Prostate gland (tissue), 2 donors: ENCODE data around the gene ABCC3. TPM values are rescaled to one million over a fixed set of nuclear protein-coding genes. Genes with fewer than 3 reads are reported as not detected.

Experiments
- DNase-seq: peaks from one replicate; pipeline ENCODE4 v3.0.0-alpha.2; 2019; ENCODE audit warnings: low spot score
- H3K27ac ChIP-seq, 2 donors: fragments of 200-600 bp; sonication (generic); 2 replicates each; pipeline ENCODE4 v1.5.1; 2017 to 2019
- H3K27me3 ChIP-seq: fragments of 200-600 bp; sonication (generic); replicated peaks from 2 replicates; pipeline ENCODE4 v1.5.1; 2019; ENCODE audit not compliant: insufficient read depth
- H3K36me3 ChIP-seq, 2 donors: fragments of 200-600 bp; sonication (generic); 1 replicate in 1 of 2; 2 replicates in 1 of 2; pipeline versions ENCODE4 v1.5.1 to v1.8.1; 2017 to 2019
- H3K4me1 ChIP-seq: fragments of 200-600 bp; sonication (generic); replicated peaks from 2 replicates; pipeline ENCODE4 v1.5.1; 2019
- H3K4me3 ChIP-seq, 2 donors: fragments of 200-600 bp; sonication (generic); 2 replicates each; pipeline ENCODE4 v1.5.1; 2017 to 2019
- H3K9me3 ChIP-seq: fragments of 200-600 bp; sonication (generic); 2 replicates; pipeline ENCODE4 v1.5.1; 2017
- POLR2A ChIP-seq: fragments of 450-650 bp; IDR thresholded peaks from one replicate; pipeline ENCODE4 v1.6.1; 2016; ENCODE audit warnings: antibody characterized with exemption, mild to moderate bottlenecking
- POLR2AphosphoS5 ChIP-seq: sonication (generic); formaldehyde crosslinking; IDR thresholded peaks from one replicate; pipeline ENCODE4 v1.6.1; 2017; ENCODE audit warnings: antibody characterized with exemption
- WGBS: methylation state at CpG from one replicate; pipeline ENCODE4 v1.1.5; 2018; 5-methylcytosine and 5-hydroxymethylcytosine counted together
- intact Hi-C: fragments of 100-400 bp; cut with DNase I; formaldehyde crosslinking; loops from one replicate; pipeline ENCODE4 v1.14.2; 2022
- total RNA-seq, 2 donors: library from RNA; depleted of rRNA; stranded (reverse); fragments of >200 nt; gene quantifications; one replicate each; pipeline ENCODE4 v1.1.0, GENCODE V29; 2016
- TF ChIP-seq, protein P1 (sequence below), 4 experiments: fragments of 200-600 bp in 2 of 4; fragments of 450-650 bp in 2 of 4; sonication (generic) in 2 of 4; IDR thresholded peaks; 1 replicate in 3 of 4; 2 replicates in 1 of 4; pipeline ENCODE4 v1.5.1; 2016 to 2019; ENCODE audit warnings: antibody characterized with exemption in 4 of 4, mild to moderate bottlenecking in 2 of 4, moderate library complexity in 2 of 4

Gene ABCC3
- total RNA-seq, 2 donors from 2014 or later, result 65.9 to 66.1 TPM

DNA sequence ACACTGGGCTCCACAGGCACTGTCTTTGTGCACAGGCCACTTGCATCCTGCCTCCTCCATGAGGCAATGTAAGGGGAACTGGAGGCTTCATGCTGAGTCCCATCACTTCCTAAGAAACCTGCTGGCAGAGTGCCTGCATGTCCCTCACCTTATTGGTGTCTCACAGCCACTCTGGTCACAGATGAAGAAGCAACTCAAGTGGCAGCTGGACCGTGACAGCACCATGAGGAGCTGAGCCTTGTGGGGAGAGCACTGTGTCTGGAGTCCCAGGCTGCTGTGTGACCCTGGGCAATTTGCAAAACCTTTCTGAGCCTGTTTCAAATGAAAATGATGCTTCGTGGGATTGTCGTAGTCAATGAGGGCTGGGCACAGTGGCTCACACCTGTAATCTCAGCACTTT is 53.6 kb downstream of the ABCC3 start:
- Histone ChIP-seq H3K27me3 (no peaks in the 10 kb centered on the region), H3K36me3 (no peaks in the 10 kb centered on the region), H3K27ac (no peak overlapping the region), H3K4me1 (peaks cover 23% of the 10 kb centered on the region), H3K9me3 (no peaks in the 10 kb centered on the region), H3K4me3 (no peak overlapping the region)
- WGBS, result 93% methylated on average over 3 of the region's 3 CpGs
- intact Hi-C loops, result loop anchor here (5.0 kb wide), 1 partner anchor 206 kb away; no protein-coding TSS in a partner anchor
- TF ChIP-seq POLR2A (no peak), POLR2AphosphoS5 (no peak)
- TF ChIP-seq, protein P1, sequence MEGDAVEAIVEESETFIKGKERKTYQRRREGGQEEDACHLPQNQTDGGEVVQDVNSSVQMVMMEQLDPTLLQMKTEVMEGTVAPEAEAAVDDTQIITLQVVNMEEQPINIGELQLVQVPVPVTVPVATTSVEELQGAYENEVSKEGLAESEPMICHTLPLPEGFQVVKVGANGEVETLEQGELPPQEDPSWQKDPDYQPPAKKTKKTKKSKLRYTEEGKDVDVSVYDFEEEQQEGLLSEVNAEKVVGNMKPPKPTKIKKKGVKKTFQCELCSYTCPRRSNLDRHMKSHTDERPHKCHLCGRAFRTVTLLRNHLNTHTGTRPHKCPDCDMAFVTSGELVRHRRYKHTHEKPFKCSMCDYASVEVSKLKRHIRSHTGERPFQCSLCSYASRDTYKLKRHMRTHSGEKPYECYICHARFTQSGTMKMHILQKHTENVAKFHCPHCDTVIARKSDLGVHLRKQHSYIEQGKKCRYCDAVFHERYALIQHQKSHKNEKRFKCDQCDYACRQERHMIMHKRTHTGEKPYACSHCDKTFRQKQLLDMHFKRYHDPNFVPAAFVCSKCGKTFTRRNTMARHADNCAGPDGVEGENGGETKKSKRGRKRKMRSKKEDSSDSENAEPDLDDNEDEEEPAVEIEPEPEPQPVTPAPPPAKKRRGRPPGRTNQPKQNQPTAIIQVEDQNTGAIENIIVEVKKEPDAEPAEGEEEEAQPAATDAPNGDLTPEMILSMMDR (IDR thresholded peaks at IDR 0.05), result no peak
- no peak for DNase-seq

DNA sequence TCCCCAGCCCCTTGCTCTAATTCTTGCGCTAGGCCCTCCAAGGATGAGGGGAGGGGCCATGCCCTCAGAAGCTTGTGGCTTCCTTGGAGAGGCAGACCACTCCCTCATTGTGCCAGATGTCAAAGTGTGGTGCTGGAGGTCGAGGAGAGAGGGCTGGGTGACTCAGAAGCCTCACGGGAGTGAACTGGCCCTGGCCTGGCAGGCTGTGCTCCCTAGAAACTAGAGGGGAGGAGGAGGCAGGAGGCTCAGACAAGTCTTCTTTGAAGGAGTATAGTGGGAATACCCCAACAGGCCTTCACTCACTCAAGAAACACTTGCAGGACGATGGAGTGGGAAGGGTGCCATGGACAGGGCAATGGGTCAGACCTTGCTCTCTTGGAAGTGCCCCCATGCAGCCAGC is 54.6 kb downstream of the ABCC3 start:
- no peaks in the 10 kb centered on the region for H3K9me3 ChIP-seq
- no peak overlapping the region for H3K27ac ChIP-seq
- TF ChIP-seq POLR2A (no peak), POLR2AphosphoS5 (no peak)
- TF ChIP-seq, protein P1 (IDR thresholded peaks at IDR 0.05), result no peak
- H3K4me1 ChIP-seq, result peaks cover 28% of the 10 kb centered on the region
- no peak overlapping the region for H3K4me3 ChIP-seq
- H3K27me3 ChIP-seq, result no peaks in the 10 kb centered on the region
- intact Hi-C loops, result loop anchor here (5.0 kb wide), 1 partner anchor 207 kb away; no protein-coding TSS in a partner anchor
- no peaks in the 10 kb centered on the region for H3K36me3 ChIP-seq
- DNase-seq, result no peak
- 66% methylated on average over 4 of the region's 4 CpGs for WGBS

DNA sequence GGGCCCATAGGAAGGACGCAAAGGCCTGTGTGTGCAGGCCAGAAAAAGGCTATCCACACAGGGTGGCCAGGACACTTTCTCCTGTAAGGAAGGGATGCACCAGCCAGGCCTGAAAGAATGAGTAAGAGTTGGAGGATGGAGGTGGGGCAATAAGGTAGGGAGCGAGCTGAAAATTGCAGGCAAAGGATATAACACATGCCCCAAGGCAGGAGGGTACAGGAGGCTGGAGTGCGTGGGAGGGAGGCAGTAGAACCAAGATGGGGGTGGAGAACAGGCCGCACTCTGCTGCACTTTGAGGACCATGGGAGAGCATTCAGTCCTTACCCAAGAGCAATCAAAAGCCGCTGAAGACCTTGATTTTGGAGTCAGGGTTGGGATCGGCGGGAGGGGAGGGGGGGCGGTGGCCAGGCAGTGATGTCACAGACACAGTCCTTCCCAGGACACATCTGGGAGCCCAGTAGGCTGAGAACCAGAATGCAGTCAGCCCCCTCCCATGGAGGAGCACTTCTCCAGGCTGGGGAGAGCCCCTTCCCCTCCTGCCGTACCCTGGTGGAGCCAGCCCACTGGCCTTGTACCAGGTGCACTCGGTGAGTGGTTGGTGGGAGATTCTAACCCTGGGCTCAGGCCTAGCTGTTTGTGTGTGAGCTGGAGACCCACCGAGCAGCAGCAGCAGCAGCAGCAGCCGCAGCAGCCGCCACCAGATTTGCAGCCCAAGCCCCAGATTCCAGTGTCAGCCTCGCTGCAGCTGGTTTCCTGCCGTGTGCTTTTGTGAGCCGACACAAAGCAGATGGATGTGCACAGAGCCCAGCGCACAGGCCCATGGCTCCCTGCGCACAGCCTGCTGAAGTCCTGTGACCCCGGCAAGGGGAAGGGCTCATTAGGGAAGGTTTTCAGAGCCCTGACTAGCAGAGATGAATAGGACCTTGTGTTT is 55.5 kb downstream of the ABCC3 start:
- intact Hi-C loops, result loop anchor here (5.0 kb wide), 1 partner anchor 208 kb away; no protein-coding TSS in a partner anchor
- no peaks in the 10 kb centered on the region for H3K9me3 ChIP-seq
- H3K4me3 ChIP-seq, result no peak overlapping the region
- H3K36me3 ChIP-seq, result no peaks in the 10 kb centered on the region
- TF ChIP-seq POLR2AphosphoS5 (no peak), POLR2A (no peak)
- TF ChIP-seq, protein P1 (IDR thresholded peaks at IDR 0.05), result no peak
- WGBS, result 77% methylated on average over 17 of the region's 19 CpGs
- no peak for DNase-seq
- H3K27ac ChIP-seq, result no peak overlapping the region
- H3K4me1 ChIP-seq, result peaks cover 28% of the 10 kb centered on the region
- H3K27me3 ChIP-seq, result no peaks in the 10 kb centered on the region

DNA sequence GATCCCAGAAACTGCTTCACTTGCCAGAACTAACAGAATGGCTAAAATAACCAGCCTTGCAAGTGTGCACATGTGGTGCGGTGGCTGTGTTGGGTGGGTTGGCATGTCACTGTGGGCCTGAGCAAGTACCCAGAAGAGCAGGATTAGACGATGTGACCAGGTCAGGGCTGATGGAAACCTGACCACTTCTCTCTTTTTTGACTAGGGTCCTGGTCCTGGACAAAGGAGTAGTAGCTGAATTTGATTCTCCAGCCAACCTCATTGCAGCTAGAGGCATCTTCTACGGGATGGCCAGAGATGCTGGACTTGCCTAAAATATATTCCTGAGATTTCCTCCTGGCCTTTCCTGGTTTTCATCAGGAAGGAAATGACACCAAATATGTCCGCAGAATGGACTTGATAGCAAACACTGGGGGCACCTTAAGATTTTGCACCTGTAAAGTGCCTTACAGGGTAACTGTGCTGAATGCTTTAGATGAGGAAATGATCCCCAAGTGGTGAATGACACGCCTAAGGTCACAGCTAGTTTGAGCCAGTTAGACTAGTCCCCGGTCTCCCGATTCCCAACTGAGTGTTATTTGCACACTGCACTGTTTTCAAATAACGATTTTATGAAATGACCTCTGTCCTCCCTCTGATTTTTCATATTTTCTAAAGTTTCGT is 56.3 kb downstream of the ABCC3 start:
- no peak for DNase-seq
- peaks cover 5 to 7% of the 10 kb centered on the region in 2 donors for H3K36me3 ChIP-seq
- intact Hi-C loops, result no loop called here
- no peak overlapping the region for H3K4me3 ChIP-seq
- no peaks in the 10 kb centered on the region for H3K27me3 ChIP-seq
- H3K27ac ChIP-seq, result peak overlapping the region; percentile 2 to 11
- no peaks in the 10 kb centered on the region for H3K9me3 ChIP-seq
- peaks cover 28% of the 10 kb centered on the region for H3K4me1 ChIP-seq
- WGBS, result 62% methylated on average over 9 of the region's 9 CpGs
- TF ChIP-seq POLR2A (no peak), POLR2AphosphoS5 (no peak)
- TF ChIP-seq, protein P1 (IDR thresholded peaks at IDR 0.05), result no peak
